Thoracic aorta endothelial cell (primary cell): ENCODE measurements around the gene TDG. TPM values are rescaled to one million over a fixed set of nuclear protein-coding genes. Genes with fewer than 3 reads are reported as not detected.

Experiments used
- total RNA-seq: library from RNA; depleted of rRNA; stranded (reverse); fragments of >200 nt; gene quantifications from 2 replicates; pipeline ENCODE4 v1.2.3, GENCODE V29; 2012

Gene TDG
- 46.0 and 50.7 TPM in 2 replicates for total RNA-seq

GRCh38 chr12:103965590-103966504 lies at the start of gene TDG:
Gene TDG, plus strand, starts transcription at chr12:103965872. Its CDS starts 166 bp downstream, at chr12:103966038.

GRCh38 chr12:103930034-103930786 lies 35.5 kb upstream of the TDG start, which contains the start of gene HSP90B1:
Gene HSP90B1, plus strand, starts transcription at chr12:103930410. Its CDS starts 106 bp downstream, at chr12:103930516.

Other genes with a start within 250 kb of the TDG start
- gene NT5DC3, start 124.6 kb upstream of the TDG start, total RNA-seq, result 6.3 and 9.3 TPM in 2 replicates
- 800 and 928 TPM in 2 replicates for gene HSP90B1, start 35.5 kb upstream of the TDG start, total RNA-seq
- gene GLT8D2, start 84.3 kb downstream of the TDG start, total RNA-seq, result 2.2 and 2.8 TPM in 2 replicates
- 19.5 and 22.5 TPM in 2 replicates for gene HCFC2, start 98.7 kb downstream of the TDG start, total RNA-seq
- 23.6 and 28.5 TPM in 2 replicates for gene NFYB, start 172.3 kb downstream of the TDG start, total RNA-seq
- gene TXNRD1, start 249.9 kb downstream of the TDG start, total RNA-seq, result 966 and 987 TPM in 2 replicates